ENCODE results near the gene HLCS. TPM values are rescaled to one million over a fixed set of nuclear protein-coding genes. Genes with fewer than 3 reads are reported as not detected.

The HLCS gene
- 11.4 and 13.8 TPM in 2 replicates for total RNA-seq

DNA sequence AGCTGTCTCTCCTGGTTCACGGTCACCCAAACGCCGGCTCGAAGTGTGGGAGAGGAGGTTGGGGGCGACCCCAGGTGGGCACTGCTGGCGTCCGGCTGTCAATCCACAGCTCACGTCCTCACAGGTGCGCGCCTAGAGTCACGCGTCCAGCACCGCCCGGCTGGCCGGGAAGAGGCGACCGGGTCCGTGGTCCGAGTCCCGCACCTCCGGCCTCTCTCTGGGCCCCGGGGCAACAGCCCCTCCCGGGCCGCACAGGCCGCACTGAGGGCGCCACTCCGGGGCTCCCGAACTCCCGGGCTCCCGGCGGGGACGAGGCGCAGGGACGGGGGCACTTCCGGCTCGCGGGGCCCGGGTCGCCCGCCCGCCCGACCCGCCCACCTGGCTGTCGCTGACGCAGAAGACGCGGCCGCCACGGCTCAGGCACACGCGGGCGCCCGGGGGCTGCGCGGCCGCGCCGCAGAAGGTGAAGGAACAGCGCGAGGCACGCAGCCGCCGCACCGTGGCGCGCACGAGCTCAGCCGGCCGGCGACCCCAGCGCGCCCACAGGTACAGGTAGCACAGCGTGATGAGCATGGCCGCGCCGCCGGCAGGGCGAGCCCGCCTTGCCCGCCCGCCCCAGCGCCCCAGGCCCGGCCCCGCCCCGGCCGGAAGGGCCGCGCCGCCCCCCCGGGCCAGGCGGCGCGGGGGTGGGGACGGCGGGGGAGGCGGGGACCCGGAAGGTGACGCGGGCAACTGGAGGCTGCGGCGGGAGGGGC is at the start of gene HLCS:
Gene HLCS (minus strand): TSS at position 604 of the 755 bp plus-strand sequence. CDS start 31 bp downstream, at position 573.

DNA sequence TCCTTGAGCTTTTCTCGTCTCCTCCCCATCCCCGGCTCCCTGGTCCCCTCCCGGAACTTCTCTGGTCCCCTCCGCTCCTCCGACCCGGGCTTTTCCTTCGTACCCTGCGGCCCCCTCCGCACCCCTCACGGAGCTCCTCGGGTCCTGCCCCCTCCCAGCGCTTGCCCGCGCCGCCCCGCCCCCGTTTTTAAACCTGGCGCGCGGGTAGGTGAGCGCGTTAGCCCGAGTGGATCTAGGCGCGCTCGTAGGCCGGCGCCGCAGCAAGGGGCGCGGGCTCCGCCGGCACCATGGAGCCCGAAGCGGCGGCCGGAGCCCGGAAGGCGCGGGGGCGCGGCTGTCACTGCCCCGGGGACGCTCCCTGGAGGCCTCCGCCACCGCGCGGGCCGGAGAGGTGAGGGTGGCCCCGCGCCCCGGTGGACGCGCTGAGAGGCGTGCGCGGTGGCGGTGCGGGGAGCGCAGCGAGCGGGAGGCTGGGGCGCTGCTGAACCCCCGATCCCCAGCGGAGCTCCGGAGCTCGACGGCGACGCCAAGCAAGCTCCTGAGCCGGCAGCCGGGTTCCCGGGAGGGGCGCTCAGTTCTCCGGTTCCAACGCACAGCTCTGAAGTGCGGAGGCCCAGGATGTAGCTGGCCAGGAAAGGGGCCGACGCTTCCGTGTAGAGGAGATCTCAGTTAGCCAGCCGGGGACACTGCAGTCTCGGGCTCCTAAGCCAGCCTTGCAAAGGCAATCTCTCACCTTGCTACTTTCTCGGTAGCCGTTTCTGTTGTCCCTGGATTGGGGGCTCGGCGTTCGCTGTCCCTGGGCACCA is 40.2 kb upstream of the HLCS start, which contains the start of gene RIPPLY3:
Gene RIPPLY3 (plus strand): TSS at position 217 of the 806 bp plus-strand sequence. CDS start 71 bp downstream, at position 288.

Other genes starting within 250 kb of the HLCS start
- gene RIPPLY3, start 40.0 kb upstream of the HLCS start, total RNA-seq, result under 0.01 TPM in 1 of 2 replicates, not detected in the other
- gene PIGP, start 106.4 kb upstream of the HLCS start, total RNA-seq, result 2.9 and 4.7 TPM in 2 replicates
- 129 and 171 TPM in 2 replicates for gene TTC3, start 106.6 kb upstream of the HLCS start, total RNA-seq